Lung microvascular endothelial cell (primary cell): ENCODE results near the gene SOX9. TPM values are rescaled to one million over a fixed set of nuclear protein-coding genes. Genes with fewer than 3 reads are reported as not detected.
A peak's percentile ranks its signal among the peaks of the same experiment; 100 is the strongest.
"Not testable (repeated sequence)": the region's sequence is repeated elsewhere in the genome, so short reads cannot be mapped to it uniquely, and the experiment has no call there.

Source experiments
- DNase-seq, 2 donors: peaks; one replicate each; pipeline versions ENCODE4 v3.0.0 to v3.0.0-alpha.2; 2010; ENCODE audit warnings: low read depth in 2 of 2
- total RNA-seq: library from RNA; depleted of rRNA; stranded (reverse); fragments of >200 nt; gene quantifications from 2 replicates; pipeline ENCODE4 v1.2.1, GENCODE V29; 2014

Gene SOX9
- total RNA-seq, 1 donor from 2014 or later, result not detected

GRCh38 chr17:72125742-72126141 lies 4.9 kb downstream of the SOX9 start:
- DNase-seq, result no peak

GRCh38 chr17:72126575-72127486 lies 6.0 kb downstream of the SOX9 start:
- DNase-seq, result no peak

- DNase-seq, result no peak
Observed at GRCh38 chr17:72128039-72128438, 7.2 kb downstream of the SOX9 start.

- DNase-seq, result no peak
Observed at GRCh38 chr17:72134608-72135394, 14.0 kb downstream of the SOX9 start.

GRCh38 chr17:72135546-72136325 lies 14.9 kb downstream of the SOX9 start:
- DNase-seq, result no peak

- DNase-seq, result no peak
Observed at GRCh38 chr17:72136692-72137091, 15.9 kb downstream of the SOX9 start.

- no peak for DNase-seq
Observed at GRCh38 chr17:72137161-72137560, 16.3 kb downstream of the SOX9 start.

- no peak for DNase-seq
Observed at GRCh38 chr17:72139212-72139611, 18.4 kb downstream of the SOX9 start.

- no peak for DNase-seq
Observed at GRCh38 chr17:72141336-72141735, 20.5 kb downstream of the SOX9 start.

GRCh38 chr17:72142097-72142496 lies 21.3 kb downstream of the SOX9 start:
- DNase-seq, result not testable (repeated sequence)

- DNase-seq, result no peak
Observed at GRCh38 chr17:72142614-72143013, 21.8 kb downstream of the SOX9 start.

GRCh38 chr17:72143245-72143644 lies 22.4 kb downstream of the SOX9 start:
- no peak for DNase-seq

- no peak for DNase-seq
Observed at GRCh38 chr17:72144101-72144500, 23.3 kb downstream of the SOX9 start.

GRCh38 chr17:72145562-72145961 lies 24.7 kb downstream of the SOX9 start:
- DNase-seq, result no peak

GRCh38 chr17:72145962-72146361 lies 25.1 kb downstream of the SOX9 start:
- no peak for DNase-seq

GRCh38 chr17:72146371-72146770 lies 25.6 kb downstream of the SOX9 start:
- no peak for DNase-seq

- no peak for DNase-seq
Observed at GRCh38 chr17:72150632-72151460, 30.0 kb downstream of the SOX9 start.

- peak in 1 of 2 donors; percentile 58 for DNase-seq
Observed at GRCh38 chr17:72151565-72152386, 31.0 kb downstream of the SOX9 start.

GRCh38 chr17:72152387-72152929 lies 31.6 kb downstream of the SOX9 start:
- no peak for DNase-seq
